ENCODE data around the gene TDRD3.

DNA sequence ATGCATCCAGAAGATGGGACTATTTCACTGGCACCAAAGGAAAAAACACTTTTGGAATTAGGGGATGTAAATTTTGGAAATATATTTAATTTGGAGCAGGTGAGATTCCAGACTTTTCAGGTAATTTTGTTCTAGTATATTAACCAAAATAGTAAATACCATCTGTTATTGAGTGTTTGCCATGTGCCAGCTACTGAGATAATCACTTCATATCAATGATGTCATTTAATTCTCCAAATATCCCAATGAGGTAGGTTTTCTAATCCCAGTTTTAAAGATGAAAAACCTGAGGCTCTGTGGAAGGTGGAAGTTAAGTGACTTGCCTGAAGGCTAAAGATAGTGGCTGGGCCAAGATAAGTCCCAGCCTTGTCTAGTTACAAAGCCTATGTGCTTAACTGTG lies 95.2 kb downstream of the TDRD3 start:
- TF ChIP-seq, protein P1, sequence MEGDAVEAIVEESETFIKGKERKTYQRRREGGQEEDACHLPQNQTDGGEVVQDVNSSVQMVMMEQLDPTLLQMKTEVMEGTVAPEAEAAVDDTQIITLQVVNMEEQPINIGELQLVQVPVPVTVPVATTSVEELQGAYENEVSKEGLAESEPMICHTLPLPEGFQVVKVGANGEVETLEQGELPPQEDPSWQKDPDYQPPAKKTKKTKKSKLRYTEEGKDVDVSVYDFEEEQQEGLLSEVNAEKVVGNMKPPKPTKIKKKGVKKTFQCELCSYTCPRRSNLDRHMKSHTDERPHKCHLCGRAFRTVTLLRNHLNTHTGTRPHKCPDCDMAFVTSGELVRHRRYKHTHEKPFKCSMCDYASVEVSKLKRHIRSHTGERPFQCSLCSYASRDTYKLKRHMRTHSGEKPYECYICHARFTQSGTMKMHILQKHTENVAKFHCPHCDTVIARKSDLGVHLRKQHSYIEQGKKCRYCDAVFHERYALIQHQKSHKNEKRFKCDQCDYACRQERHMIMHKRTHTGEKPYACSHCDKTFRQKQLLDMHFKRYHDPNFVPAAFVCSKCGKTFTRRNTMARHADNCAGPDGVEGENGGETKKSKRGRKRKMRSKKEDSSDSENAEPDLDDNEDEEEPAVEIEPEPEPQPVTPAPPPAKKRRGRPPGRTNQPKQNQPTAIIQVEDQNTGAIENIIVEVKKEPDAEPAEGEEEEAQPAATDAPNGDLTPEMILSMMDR (IDR thresholded peaks at IDR 0.05) = no peak
- TF ChIP-seq POLR2AphosphoS5 (IDR thresholded peaks at IDR 0.05) (no peak), POLR2A (IDR thresholded peaks at IDR 0.05) (no peak)
